Forelimb muscle (tissue), 1 donor: Measurements from ENCODE around the gene HPDL. TPM values are rescaled to one million over a fixed set of nuclear protein-coding genes. Genes with fewer than 3 reads are reported as not detected.

ENCODE experiments used
- DNase-seq: peaks from one replicate; pipeline ENCODE4 v3.0.0-alpha.2; 2013; ENCODE audit warnings: low read depth
- polyA plus RNA-seq: library from polyadenylated mRNA; unstranded; fragments of 120-200 nt; gene quantifications from one replicate; pipeline ENCODE4 v1.2.1, GENCODE V29; 2013; ENCODE audit not compliant: insufficient read length

HPDL gene
- polyA plus RNA-seq, 1 donor, result 2.1 TPM

GRCh38 chr1:45351508-45351907 is 24.8 kb downstream of the HPDL start:
- DNase-seq, result no peak

GRCh38 chr1:45353685-45354084 is 27.0 kb downstream of the HPDL start:
- no peak for DNase-seq

- no peak for DNase-seq
Observed at GRCh38 chr1:45354838-45355237, 28.1 kb downstream of the HPDL start.

- no peak for DNase-seq
Observed at GRCh38 chr1:45355683-45356082, 29.0 kb downstream of the HPDL start.

GRCh38 chr1:45356186-45356585 is 29.5 kb downstream of the HPDL start:
- no peak for DNase-seq

- DNase-seq, result peak; percentile 70
Observed at GRCh38 chr1:45359882-45360513, 33.3 kb downstream of the HPDL start.

GRCh38 chr1:45360981-45361380 is 34.3 kb downstream of the HPDL start:
- DNase-seq, result peak; percentile 25

- DNase-seq, result no peak
Observed at GRCh38 chr1:45364294-45364693, 37.6 kb downstream of the HPDL start.

- DNase-seq, result no peak
Observed at GRCh38 chr1:45365051-45365450, 38.4 kb downstream of the HPDL start.

- DNase-seq, result no peak
Observed at GRCh38 chr1:45370575-45370974, 43.9 kb downstream of the HPDL start.

GRCh38 chr1:45373573-45373972 is 46.9 kb downstream of the HPDL start:
- no peak for DNase-seq

GRCh38 chr1:45375104-45376090 is 48.7 kb downstream of the HPDL start:
- no peak for DNase-seq

- no peak for DNase-seq
Observed at GRCh38 chr1:45378184-45378583, 51.5 kb downstream of the HPDL start.

Other genes with a start within 250 kb of the HPDL start
- 0.57 TPM for gene ZSWIM5, start 120.3 kb upstream of the HPDL start, polyA plus RNA-seq
- 6.0 TPM for gene TOE1, start 13.3 kb downstream of the HPDL start, polyA plus RNA-seq
- 16.9 TPM for gene MUTYH, start 13.5 kb downstream of the HPDL start, polyA plus RNA-seq
- 1.9 TPM for gene TESK2, start 164.3 kb downstream of the HPDL start, polyA plus RNA-seq
- 2.1 TPM for gene CCDC163, start 173.2 kb downstream of the HPDL start, polyA plus RNA-seq
- 7.5 TPM for gene MMACHC, start 173.4 kb downstream of the HPDL start, polyA plus RNA-seq
- gene PRDX1, start 195.0 kb downstream of the HPDL start, polyA plus RNA-seq, result 142 TPM
- 73.4 TPM for gene AKR1A1, start 223.9 kb downstream of the HPDL start, polyA plus RNA-seq